ENCODE results near the gene AARS1. TPM values are rescaled to one million over a fixed set of nuclear protein-coding genes. Genes with fewer than 3 reads are reported as not detected.

The AARS1 gene
- total and polyA plus RNA-seq, 2 of the 8 experiments (the other 6 are each of a cell fraction or from before 2014, with no cell fraction given), result 130 to 235 TPM

DNA sequence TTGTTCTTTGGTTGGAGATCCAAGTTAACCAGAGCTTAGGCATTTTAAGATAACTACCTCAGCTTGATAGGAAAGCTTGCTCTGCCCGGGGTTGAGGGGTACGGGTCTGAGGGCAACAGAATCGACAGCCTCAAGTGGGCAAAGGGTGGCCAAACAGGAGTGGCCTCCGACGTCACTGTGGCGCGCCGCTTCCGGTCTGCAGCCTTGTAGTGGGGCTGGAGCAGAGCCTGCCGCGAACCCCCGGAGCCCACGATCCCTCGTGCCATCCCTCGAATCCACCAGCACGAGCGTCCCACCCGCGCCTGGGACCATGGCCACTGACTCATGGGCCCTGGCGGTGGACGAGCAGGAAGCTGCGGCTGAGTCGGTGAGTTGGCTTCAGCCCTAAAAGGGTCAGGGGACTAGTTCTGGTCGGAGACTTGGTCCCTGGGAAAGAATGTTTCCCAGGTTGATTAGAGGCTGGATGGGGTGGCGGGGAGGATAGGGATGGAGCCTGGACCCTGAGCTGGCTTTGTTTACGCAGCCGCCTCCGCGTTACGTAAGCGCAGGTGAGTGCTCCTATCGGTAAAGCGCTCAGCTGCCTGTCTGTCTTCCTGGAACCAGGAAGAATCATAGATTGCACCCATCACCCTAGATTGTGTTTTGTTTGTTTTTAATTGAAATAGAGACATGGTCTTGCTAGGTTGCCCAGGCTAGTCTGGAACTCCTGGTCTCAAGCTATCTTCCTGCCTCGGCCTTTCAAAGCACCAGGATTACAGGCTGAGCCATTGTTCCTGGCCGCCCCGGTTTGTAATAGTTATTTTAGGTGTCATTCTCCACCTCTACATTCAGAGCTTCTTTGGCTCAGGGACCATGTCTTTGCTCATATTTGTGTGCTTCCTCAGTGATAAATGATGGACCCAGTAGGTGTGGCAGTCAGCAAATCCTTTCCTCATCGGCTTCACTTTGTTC is 10.0 kb upstream of the AARS1 start, which contains the start of gene DDX19B (continued):
- TF ChIP-seq SP4 (IDR thresholded peaks at IDR 0.05; ENCODE audit: low read length) (0 out of 2 replicates have a peak, but pooled peaks have one; percentile 44), BRCA1 (IDR thresholded peaks at IDR 0.05; ENCODE audit: low read depth, low read length) (0 out of 2 replicates have a peak, but pooled peaks have one; percentile 11), BCL11A (IDR thresholded peaks at IDR 0.05; ENCODE audit: low read depth in 2 of 2, low read length in 2 of 2) (no peak), CTBP2 (IDR thresholded peaks at IDR 0.05; ENCODE audit: borderline replicate concordance, insufficient read depth, insufficient read length, low read length) (no peak), EGR1 (IDR thresholded peaks at IDR 0.05; ENCODE audit: borderline replicate concordance, low read depth, low read length) (no peak), ZNF274 (IDR thresholded peaks at IDR 0.05; ENCODE audit: borderline replicate concordance, extremely low read depth, low read length) (no peak), ASH2L (IDR thresholded peaks at IDR 0.05; ENCODE audit: low read length) (peak; percentile 99), TAF7 (optimal IDR thresholded peaks at IDR 0.05; ENCODE audit: borderline replicate concordance, low read depth, low read length) (peak; percentile 62), RXRA (IDR thresholded peaks at IDR 0.05; ENCODE audit: insufficient read depth, low read depth, low read length) (no peak), SUZ12 (IDR thresholded peaks at IDR 0.05; ENCODE audit: low read length) (no peak), CHD2 (IDR thresholded peaks at IDR 0.05; ENCODE audit: low read length) (no peak), RNF2 (IDR thresholded peaks at IDR 0.05; ENCODE audit: borderline replicate concordance, low read depth, low read length, missing control alignments, poor library complexity, severe bottlenecking) (no peak), JUN (IDR thresholded peaks at IDR 0.05; ENCODE audit: low read depth, low read length) (no peak), PHF8 (conservative IDR thresholded peaks at IDR 0.05; ENCODE audit: low read depth, low read length) (peak; percentile 99), CREB1 (IDR thresholded peaks at IDR 0.05) (peak; percentile 97), KDM4A (IDR thresholded peaks at IDR 0.05; ENCODE audit: low read depth, low read length, severe bottlenecking) (peak; percentile 96)
- TF ChIP-seq, protein P1, sequence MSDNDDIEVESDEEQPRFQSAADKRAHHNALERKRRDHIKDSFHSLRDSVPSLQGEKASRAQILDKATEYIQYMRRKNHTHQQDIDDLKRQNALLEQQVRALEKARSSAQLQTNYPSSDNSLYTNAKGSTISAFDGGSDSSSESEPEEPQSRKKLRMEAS (IDR thresholded peaks at IDR 0.05), result peak; percentile 75
- TF ChIP-seq, protein P2, sequence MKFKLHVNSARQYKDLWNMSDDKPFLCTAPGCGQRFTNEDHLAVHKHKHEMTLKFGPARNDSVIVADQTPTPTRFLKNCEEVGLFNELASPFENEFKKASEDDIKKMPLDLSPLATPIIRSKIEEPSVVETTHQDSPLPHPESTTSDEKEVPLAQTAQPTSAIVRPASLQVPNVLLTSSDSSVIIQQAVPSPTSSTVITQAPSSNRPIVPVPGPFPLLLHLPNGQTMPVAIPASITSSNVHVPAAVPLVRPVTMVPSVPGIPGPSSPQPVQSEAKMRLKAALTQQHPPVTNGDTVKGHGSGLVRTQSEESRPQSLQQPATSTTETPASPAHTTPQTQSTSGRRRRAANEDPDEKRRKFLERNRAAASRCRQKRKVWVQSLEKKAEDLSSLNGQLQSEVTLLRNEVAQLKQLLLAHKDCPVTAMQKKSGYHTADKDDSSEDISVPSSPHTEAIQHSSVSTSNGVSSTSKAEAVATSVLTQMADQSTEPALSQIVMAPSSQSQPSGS (IDR thresholded peaks at IDR 0.05; ENCODE audit: low read length), result no peak; the same call in 1 of the 2 replicates
- TF ChIP-seq, protein P3, sequence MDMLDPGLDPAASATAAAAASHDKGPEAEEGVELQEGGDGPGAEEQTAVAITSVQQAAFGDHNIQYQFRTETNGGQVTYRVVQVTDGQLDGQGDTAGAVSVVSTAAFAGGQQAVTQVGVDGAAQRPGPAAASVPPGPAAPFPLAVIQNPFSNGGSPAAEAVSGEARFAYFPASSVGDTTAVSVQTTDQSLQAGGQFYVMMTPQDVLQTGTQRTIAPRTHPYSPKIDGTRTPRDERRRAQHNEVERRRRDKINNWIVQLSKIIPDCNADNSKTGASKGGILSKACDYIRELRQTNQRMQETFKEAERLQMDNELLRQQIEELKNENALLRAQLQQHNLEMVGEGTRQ (IDR thresholded peaks at IDR 0.05; ENCODE audit: low read length), result no peak

All from H1 (cell line).